Astrocyte of the spinal cord (primary cell): Measurements from ENCODE around the gene EPSTI1.
"Not testable (repeated sequence)": the region's sequence is repeated elsewhere in the genome, so short reads cannot be mapped to it uniquely, and the experiment has no call there.

Source experiments
- DNase-seq: peaks from one replicate; pipeline ENCODE4 v3.0.0; 2011; ENCODE audit warnings: low read depth, low spot score
- H3K4me3 ChIP-seq: 2 replicates; pipeline ENCODE4 v1.5.1; 2011; ENCODE audit warnings: low read depth, mild to moderate bottlenecking, low read length, moderate library complexity
- CTCF ChIP-seq: IDR thresholded peaks from 2 replicates; pipeline ENCODE4 v1.5.1; 2012; ENCODE audit warnings: low read depth, mild to moderate bottlenecking, low read length, inconsistent platforms
- in situ Hi-C: cut with HindIII; loops from 2 replicates; pipeline ENCODE4 v1.10.0; 2017; ENCODE audit warnings: low sequenced_read_pairs

Gene EPSTI1

DNA sequence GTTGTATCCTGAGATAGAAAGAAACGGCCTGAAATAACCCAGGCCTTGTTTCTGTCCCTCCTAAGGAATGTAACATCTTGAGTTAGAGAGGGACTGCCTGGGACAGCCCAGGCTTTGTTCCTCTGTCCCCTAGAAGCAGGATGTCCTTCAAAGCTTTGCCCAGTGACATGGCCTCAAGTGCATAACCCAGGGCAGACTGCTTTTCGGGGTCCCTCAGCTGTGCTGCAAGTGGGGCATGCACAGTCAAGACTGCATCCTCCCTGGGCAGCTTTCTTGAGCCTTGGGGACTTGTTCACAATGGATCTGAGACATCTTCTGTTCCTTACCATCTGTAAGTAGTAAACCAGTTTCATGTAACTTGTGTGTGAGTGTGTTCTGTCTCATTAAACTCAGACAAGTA is 7.5 kb upstream of the EPSTI1 start:
- no peak for TF ChIP-seq CTCF

GRCh38 chr13:42997381-42997780 is 5.3 kb upstream of the EPSTI1 start:
- in situ Hi-C loops: no loop called here
- H3K4me3 ChIP-seq: no peak overlapping the region
- TF ChIP-seq CTCF: no peak
- peak; percentile 28 for DNase-seq

More for the DNA sequence above, 7.5 kb upstream of the EPSTI1 start:
- no peak for DNase-seq
- in situ Hi-C loops: no loop called here
- H3K4me3 ChIP-seq: no peak overlapping the region

- peak; percentile 84 for DNase-seq
- in situ Hi-C loops: no loop called here
These were observed 4.5 kb upstream of the EPSTI1 start for GRCh38 chr13:42996584-42996983.

GRCh38 chr13:42994878-42995277 is 2.8 kb upstream of the EPSTI1 start:
- no peak overlapping the region for H3K4me3 ChIP-seq
- in situ Hi-C loops: no loop called here
- no peak for TF ChIP-seq CTCF
- no peak for DNase-seq

More at GRCh38 chr13:42996584-42996983, 4.5 kb upstream of the EPSTI1 start:
- no peak for TF ChIP-seq CTCF
- H3K4me3 ChIP-seq: no peak overlapping the region

GRCh38 chr13:42992764-42993122 is 702 bp upstream of the EPSTI1 start:
- in situ Hi-C loops: no loop called here
- DNase-seq: no peak
- no peak for TF ChIP-seq CTCF
- no peak overlapping the region for H3K4me3 ChIP-seq

GRCh38 chr13:42991233-42991897 is 676 bp downstream of the EPSTI1 start:
- H3K4me3 ChIP-seq: peak overlapping the region; percentile 62
- in situ Hi-C loops, DNase-seq: not testable (repeated sequence)

GRCh38 chr13:42990291-42991232 is 1.5 kb downstream of the EPSTI1 start:
- TF ChIP-seq CTCF: no peak
- DNase-seq: peak; percentile 75
- H3K4me3 ChIP-seq: peak overlapping the region; percentile 10
- in situ Hi-C loops: no loop called here
